ENCODE data around the gene SH2D3C.
"Not testable (repeated sequence)": the region's sequence is repeated elsewhere in the genome, so short reads cannot be mapped to it uniquely, and the experiment has no call there.

SH2D3C gene

GRCh38 chr9:127785023-127785932, 6.8 kb upstream of the SH2D3C start:
- peak; percentile 62 to 79 for DNase-seq

- DNase-seq: no peak
Measured at GRCh38 chr9:127783111-127784008, 4.9 kb upstream of the SH2D3C start.

- no peak for DNase-seq
Measured at GRCh38 chr9:127781806-127782205, 3.3 kb upstream of the SH2D3C start.

- not testable (repeated sequence) for DNase-seq
Measured at GRCh38 chr9:127780909-127781308, 2.4 kb upstream of the SH2D3C start.

GRCh38 chr9:127780126-127780885, 1.8 kb upstream of the SH2D3C start:
- DNase-seq: no peak

GRCh38 chr9:127779136-127779981, 893 bp upstream of the SH2D3C start:
- DNase-seq: peak in 1 of 2 experiments; percentile 40

GRCh38 chr9:127777368-127777980, 992 bp downstream of the SH2D3C start:
- DNase-seq: no peak

- no peak for DNase-seq
Measured at GRCh38 chr9:127776924-127777289, 1.6 kb downstream of the SH2D3C start.

GRCh38 chr9:127776195-127776923, 2.1 kb downstream of the SH2D3C start:
- no peak for DNase-seq

- no peak for DNase-seq
Measured at GRCh38 chr9:127773981-127774380, 4.5 kb downstream of the SH2D3C start.

GRCh38 chr9:127773272-127773671, 5.2 kb downstream of the SH2D3C start:
- DNase-seq: no peak

- no peak for DNase-seq
Measured at GRCh38 chr9:127772603-127773002, 5.9 kb downstream of the SH2D3C start.

GRCh38 chr9:127771570-127772189, 6.8 kb downstream of the SH2D3C start:
- DNase-seq: no peak

- peak; percentile 94 to 95 for DNase-seq
Measured at GRCh38 chr9:127770905-127771569, 7.4 kb downstream of the SH2D3C start.

- no peak for DNase-seq
Measured at GRCh38 chr9:127770583-127770904, 7.9 kb downstream of the SH2D3C start.

- no peak for DNase-seq
Measured at GRCh38 chr9:127769929-127770582, 8.4 kb downstream of the SH2D3C start.

GRCh38 chr9:127769101-127769500, 9.4 kb downstream of the SH2D3C start:
- DNase-seq: no peak

GRCh38 chr9:127768698-127769097, 9.8 kb downstream of the SH2D3C start:
- no peak for DNase-seq

GRCh38 chr9:127767909-127768331, 10.5 kb downstream of the SH2D3C start:
- DNase-seq: no peak

Data from SHP77 (cell line).